Kasumi-1 (cell line): ENCODE results near the gene PALM2AKAP2.

Source experiments
- DNase-seq, 2 experiments: peaks; one replicate each; lab custom pipeline; 2025; lab: John Stamatoyannopoulos, UW

The PALM2AKAP2 gene

DNA sequence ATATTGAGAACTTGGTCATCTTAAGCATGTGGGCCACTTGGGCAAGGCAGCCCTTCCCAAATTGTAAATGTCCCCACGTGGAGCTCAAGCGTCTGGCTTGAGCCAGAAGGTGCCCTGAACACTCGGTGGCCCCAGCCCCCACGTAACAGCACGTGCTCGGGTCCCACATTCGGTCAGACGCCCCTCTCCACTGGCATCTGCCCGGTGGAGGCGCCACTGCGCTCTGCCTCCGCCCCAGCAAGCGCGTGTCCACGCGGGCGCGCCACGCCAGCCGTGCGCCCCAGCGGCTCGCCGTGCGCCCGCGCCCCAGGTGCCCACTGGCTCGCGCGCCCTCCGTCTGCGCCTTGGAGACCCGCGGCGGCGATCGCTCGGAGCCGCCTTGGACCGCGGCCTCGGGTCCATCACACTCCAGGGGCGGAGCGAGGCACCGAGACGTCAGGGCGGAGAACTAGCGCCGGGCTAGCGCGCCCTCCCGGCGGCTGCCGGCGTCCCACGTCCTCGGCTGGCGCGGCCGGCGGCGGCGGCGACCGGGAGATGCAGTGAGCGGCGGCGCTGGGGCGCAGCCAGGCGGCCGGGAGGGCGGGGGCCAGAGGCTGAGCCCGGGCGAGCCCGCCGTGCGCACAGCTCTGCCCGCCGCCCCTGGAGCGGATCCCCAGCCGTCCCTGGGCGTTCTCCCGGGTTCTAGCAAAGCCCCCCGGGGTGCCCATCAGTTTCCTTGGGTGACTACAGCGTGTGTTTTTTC lies at the start of gene PALM2AKAP2:
TSS of gene PALM2AKAP2 (plus strand) at position 488 of the 742 bp plus-strand sequence. CDS start 291 bp downstream, outside the sequence.
- no peak for DNase-seq

DNA sequence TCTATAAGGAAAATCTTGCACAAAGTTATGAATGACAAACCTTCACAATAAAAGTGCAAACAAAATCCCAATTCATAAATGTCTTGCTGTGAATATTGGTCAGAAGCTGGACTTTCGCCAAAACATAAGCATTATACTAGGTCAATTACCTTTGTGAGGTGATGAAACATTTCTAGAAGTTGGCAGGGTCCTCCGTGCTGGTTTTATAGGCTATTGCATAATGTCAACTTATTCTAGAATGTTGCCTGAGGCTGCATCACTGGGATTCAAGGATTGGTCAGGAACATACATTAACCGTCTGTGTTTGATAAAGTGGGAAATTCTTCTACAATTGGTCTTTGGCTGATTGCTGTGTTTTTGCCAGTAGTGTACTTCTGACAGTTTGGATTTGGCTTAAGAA lies 49.8 kb upstream of the PALM2AKAP2 start:
- DNase-seq: no peak

DNA sequence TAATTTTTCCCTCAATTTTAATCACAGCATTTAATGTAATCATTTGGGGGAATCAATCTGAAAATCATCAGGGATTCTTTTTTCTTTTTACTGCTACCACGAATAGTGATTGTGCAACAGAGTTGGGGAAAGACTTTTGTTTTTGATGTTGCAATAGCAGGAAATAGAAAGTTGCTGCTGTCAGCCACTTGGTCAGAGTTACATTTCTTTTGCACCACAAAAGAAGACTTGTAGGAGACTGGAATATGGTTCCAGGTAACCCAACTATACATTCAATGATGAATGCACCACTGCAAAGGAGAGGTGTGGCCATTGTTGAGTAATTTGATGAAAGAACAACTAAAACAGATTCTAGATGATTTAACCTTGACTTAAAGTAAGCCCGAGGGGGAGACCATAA lies 46.3 kb upstream of the PALM2AKAP2 start:
- DNase-seq: peak; percentile 42 to 51

DNA sequence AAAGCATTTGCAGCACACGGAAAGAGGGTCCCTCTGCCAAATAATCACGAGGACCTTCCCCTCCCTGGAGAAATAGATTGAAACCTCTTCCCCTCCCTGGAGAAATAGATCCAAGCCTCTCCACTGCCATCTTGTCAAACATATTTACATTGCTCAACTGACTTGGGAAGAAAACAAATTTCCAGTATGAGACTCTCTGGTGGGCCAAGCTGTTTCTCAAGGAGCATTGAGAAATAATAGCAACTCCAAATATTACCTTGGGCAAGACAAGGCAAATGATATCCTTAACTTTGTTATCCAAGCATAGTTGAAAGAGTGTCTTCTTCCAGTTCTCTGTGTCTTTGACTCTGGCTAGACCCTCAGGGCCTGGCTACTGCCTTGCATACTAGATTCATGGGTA lies 45.2 kb upstream of the PALM2AKAP2 start:
- DNase-seq: no peak

DNA sequence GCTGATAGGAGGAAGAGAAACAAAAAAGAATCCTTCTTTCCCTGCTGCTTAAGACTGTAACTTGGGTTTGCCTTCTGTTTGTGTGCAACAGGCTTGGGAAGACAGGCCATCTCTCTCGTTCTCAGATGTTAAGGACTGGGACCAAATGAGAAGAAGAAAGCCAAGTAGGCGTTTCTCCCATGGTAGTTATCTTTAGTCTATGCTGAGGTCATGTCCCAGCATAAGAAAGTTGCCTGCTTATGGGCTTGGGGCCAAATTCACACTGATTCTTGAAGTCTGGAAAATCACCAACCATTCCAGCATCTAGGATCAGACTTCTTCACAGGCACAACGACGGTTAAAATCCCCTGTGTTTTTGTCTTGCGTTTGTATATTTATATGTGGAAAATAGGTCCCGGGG lies 44.2 kb upstream of the PALM2AKAP2 start:
- DNase-seq: no peak

DNA sequence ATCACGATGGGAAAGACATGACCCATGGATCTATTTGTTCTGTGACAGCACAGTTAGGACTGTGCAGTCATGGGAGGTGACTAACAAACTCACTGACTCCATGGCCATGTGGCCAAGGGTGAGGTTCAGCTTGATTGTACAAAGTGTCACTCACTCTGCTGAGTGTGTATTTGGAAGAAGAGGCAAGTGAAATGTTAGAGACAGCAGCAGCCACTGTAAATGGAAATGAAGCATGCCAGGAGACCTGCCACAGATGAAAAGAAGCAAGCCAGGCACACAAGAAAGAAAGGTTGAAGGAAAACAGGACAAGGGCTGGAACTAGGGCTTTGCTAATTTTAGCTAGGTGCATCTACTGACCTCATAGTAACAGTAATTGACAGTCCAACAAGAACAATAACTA lies 42.7 kb upstream of the PALM2AKAP2 start:
- no peak for DNase-seq

DNA sequence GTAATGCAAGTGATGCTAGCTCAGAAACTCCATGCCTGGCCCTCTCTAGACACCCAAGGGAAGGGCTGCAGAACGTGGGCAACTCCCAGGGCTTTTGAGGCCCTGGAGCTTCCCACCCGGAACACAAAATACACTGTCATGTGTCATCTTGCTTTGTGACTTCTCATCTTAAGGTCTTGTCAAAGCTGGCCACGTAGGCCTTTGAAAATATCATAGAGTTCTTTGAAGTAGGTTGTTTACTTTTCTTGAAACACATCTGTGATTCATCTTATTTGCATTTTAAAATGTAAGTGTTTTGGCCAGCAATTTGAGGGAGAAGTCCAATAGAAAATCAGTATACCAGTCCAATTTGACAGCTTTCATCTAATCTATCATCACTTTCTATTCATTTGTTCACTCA lies 40.2 kb upstream of the PALM2AKAP2 start:
- no peak for DNase-seq

DNA sequence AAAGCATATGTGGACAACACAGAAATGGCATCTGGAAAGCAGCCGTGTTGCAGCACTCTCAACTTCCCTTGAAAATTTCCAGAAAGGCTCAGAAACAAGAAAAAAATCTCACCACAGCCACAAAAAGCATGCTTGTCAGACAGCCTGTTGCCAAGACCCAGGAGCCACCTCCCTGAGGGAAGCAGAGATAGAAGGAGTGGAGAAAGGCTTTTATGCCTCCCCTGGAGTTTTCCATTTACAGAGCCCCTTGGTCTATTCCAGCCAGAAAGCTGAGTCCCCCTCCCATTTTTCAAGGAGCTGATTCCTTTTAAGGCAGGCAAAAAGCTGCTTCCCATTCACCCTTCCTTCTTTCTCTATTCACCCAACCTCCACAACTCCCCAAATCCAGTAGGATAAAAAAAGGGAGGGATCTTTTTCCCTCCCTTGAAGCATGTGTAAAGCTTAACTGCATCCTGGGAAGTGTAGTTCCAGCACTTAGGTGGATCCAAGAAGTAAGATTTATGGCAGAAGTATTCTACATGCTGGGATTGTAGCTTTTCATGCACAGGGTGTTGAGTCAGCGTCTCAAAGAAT lies 37.1 kb upstream of the PALM2AKAP2 start:
- no peak for DNase-seq

DNA sequence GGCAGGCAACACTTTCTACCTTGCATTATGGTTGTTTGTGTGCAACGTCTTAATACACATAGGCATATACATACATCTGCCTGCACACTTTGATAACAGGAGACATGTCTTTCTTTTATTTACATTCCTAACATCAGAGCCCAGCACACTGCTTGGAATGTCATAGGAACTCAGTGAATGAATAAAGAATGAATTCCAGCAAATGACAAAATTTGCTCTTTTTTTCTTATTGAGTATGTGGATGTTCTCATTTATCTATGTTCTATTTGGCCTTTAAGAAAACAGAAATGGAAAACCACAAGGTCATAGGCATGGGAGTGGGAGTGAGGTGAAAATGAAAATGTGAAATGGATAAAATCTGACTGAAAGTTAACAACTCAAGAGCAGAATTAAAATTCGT lies 36.3 kb upstream of the PALM2AKAP2 start:
- no peak for DNase-seq

DNA sequence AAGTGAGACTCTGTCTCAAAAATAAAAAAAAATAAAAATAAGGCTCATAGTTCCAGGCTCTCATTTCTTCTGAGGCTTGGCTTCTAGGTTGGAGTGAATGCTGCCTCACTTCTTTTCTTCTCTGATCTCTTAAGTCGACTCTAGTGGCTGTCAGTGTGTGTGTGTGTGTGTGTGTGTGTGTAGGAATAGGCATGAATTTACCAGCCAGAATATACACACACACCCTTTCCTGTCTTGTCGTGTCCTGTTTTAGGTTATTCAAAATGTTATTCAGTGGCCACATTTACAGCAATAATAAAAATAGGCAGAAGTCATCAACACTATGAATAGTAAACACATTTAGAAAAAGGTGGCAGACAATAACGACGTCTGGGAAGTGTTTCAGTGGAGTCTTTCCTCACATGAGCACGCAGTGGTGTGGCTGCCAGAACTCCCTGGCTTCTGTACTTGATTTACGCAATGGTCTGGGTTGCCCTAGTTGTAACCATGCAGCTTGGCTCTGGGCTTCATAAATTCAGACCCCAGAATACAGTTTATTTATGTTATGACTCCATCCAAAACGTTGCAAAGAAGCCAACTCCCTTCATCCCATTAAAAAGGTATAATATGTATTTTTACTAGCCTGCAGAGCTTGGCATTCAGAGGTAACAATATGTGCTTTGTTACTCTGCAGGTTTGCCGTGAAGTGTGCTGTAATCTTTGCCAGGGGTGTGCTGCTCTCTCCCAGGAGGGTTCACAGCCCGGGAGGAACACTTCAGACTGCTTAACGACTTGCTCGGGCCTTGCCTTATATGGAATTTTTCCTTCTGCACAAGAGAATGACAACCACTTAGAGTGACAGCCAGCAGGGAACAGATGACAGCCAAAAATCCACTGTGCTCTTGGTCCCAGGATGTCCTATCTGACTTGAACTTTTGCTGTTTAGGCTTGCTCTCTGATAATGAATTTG lies 34.4 kb upstream of the PALM2AKAP2 start:
- no peak for DNase-seq

DNA sequence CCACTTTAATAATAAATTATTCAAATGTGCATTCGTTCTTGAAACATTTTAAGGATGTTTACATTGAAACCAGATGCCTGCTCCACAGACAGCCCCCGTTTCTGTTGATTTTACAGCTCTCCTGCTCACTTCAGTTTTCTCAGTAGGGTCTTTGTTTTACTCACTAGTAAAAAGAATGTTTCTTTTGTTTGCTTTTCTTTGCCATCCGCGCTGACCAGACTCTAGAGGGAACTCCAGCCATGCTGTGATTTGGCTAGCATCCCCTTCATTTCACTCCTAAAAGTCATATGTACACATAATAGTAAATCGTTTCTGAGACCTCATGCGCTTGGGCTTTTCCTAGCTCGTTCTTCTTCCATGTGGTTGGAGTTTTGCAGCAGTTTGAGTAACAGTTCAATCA lies 28.7 kb upstream of the PALM2AKAP2 start:
- DNase-seq: no peak

DNA sequence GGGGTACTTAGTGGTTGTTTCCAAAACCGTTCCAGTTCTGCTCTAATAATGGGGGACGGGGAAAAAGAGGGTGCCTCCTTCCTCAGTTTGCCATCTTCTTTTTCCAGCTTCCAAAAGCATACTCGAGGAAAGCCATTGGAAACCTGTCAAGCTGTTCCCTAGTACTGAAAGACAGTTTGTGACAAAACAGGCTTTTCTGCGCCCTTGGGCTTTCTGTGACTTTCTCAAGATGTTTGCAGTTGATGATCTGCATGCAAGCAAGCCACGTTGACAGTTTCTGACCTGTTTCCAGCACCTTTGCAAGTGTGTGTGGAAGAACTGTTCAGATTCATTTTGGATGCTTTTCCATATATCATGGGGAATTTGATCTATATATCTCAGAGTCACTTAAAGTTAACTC lies 26.7 kb upstream of the PALM2AKAP2 start:
- DNase-seq: no peak

DNA sequence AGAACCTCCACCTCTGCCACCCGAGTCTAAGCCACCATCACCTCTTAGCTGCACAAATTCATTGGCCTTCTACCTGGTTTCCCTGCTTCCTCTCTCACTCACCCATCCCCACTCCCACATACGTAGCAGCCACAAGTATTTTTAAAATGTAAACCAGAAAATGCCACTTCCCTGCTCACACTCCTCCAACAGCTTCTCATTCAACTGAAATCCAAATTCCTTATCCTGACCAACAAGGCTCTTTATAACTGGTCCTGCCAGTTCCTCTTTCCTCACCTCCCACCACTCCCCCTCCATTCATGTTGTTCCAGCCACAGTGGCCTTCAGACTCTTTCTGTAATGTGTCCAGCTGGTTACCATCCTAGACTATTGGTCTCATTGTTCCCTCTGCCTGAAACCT lies 25.0 kb upstream of the PALM2AKAP2 start:
- no peak for DNase-seq

DNA sequence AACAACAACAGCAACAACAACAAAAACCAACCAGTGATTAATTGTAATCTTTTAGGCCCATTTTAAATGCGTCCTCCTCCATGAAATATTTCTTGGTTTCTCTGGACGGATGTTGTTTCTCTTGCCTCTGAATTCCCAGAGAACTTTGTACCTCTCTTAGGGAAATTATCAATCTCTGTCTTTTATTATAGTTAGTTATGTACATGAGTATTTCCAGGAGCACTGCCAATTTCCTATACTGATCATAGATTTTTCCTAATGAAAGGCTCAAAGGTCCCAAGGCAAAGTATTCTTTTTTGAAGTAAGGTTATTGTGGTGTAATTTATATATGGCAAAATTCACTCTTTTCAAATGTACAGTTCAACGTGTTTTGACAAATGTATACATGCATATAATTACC lies 20.4 kb upstream of the PALM2AKAP2 start:
- no peak for DNase-seq

DNA sequence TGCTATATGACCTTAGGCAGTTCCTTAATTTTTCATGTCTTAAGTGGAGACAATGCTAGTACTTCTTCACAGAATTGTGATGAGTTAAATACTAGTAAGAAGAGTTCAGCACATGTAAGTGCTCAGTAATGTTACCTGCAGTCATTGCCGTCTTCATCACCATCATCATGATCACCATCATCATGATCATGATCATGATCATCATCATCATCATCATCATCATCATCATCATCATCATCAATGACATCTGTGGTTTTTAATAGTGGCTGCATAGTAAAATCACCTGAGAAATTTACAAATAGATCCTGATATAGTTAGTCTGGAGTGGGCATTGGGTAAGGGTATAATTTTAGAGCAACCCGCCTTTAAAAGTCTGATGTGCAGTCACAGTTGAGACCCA lies 14.7 kb upstream of the PALM2AKAP2 start:
- DNase-seq: no peak

DNA sequence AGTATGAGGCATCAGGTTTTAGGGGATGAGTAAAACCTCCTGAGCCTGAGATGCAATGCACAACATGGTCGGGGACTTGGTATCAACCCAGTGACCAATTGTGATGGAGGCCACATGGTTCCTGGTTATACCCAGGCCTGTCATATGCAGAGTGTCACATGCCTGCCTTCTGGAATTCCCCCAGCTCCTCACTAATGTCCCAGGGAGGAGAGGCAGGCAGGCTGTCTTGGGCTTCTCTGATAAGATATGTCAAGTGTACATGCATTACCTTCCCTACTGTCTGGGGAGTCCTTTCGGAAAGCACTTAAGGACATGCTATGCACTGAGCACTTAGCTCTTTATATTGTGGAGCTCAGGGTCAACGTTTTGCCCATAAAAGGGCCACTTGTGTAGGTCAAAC lies 14.2 kb upstream of the PALM2AKAP2 start:
- DNase-seq: no peak

DNA sequence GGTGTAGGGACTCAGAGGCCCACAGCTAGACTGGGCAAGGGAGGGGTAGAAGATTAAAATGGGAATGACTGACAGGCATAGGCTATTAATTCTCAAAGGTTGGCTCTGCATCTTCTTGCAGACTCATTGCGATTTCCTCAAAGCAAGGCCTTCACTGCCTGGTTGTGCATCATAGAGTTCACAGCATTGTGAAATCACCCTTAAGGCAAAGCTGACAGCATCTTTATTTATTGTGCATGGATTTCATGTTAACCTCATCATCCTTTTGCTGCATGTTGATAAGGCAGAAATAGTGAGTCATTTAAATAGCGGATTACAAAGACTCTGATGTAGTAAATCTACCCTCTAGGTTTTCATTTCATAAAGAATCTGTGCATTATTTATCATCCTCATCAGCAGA lies 13.6 kb upstream of the PALM2AKAP2 start:
- DNase-seq: no peak

DNA sequence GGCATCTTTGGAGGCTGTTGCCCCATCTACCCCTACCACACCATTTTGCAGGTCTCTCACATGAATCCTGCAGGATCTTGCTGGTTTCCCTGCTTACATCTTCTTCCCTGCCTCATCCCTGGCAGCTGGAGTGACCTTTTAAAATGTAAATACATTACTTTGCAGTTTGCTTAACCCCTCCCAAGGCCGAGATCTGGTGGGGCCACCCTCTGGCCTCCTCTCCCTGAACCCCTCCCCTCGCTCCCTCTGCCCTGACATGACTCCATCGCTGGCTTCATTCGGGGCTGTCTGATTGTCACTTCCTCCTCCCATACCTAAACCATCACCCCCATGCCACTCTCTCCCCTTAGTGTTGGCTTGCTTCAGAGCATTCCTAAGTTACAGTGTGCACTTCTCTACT lies 12.6 kb upstream of the PALM2AKAP2 start:
- no peak for DNase-seq

DNA sequence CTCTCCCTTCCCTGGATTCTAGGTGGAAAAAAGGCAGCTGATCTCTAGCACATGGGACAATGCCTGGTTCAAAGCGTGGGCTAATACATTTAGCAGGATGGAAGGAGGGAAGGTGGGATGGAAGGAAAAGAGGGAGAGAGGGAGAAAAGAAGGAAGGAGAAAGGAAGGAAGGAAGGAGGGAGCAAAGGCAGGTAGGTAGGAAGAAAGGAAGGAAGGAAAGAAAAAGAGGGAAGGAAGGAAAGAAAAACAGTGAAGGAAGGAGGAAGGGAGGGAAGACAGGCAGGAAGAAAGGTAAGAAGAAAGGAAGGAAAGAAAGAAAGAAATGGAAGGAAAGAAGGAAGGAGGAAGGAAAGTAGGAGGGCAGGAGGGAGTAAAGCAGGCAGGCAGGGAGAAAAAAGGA lies 12.2 kb upstream of the PALM2AKAP2 start:
- no peak for DNase-seq

DNA sequence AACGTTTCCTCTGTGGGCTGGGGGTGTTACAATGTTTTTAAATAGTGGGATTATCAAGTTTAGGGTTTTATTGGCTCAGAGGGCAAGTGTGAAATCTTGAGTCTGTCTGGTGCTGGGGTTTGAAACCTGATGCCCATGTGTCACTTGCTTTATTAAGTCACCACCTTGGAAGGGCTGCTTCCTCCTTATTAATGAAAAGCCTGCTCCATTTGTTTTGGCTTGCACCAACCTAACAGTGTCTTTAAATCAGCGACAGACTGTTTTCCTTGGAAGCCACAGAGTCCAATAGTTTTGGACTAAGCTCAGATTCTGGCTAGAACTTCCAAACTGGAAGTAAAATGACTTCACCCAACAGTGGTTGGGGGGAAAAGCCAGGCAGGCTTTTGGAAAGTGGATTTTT lies 10.7 kb upstream of the PALM2AKAP2 start:
- DNase-seq: no peak

DNA sequence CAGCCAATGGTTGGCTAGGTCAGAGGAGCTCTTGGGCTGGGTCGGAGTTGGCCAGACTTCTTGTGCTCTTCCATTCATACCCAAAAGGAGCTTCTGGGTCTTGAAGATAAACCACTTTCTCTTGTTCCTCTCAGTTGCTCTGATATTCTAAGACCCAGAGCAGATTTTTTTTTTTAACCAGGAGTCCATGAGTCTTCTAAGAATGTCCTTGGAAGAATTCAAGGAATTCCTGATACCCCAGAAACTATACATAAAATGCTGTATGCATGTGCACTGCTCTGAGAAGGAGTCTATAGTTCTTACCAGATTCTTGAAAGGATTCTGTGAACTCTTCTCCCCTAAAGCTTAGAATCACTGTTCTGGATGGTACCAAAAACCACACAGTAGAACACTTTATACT lies 9.9 kb upstream of the PALM2AKAP2 start:
- DNase-seq: no peak

DNA sequence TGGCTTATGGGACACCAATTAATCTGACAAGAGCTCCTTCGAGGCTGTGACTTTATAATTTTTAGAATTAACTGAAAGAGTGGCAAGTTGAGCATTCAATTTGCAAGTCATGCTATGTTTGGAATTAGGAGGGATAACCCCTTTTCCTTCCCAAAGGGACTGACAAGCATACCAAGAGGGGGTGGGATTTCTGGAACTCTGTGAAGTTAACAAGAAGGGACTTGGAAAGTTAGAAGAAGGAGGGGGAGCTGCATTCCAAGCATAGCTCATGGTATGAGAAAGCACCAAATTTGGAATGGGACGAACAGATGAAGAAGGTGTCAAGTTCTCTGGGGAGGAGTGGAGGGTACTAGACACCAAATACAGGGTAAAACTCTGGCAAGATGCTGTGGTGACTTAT lies 8.9 kb upstream of the PALM2AKAP2 start:
- no peak for DNase-seq
